ENCODE measurements around the gene PLRG1. TPM values are rescaled to one million over a fixed set of nuclear protein-coding genes. Genes with fewer than 3 reads are reported as not detected.

Gene PLRG1
- total RNA-seq, 1 donor from 2014 or later: 92.7 TPM

DNA sequence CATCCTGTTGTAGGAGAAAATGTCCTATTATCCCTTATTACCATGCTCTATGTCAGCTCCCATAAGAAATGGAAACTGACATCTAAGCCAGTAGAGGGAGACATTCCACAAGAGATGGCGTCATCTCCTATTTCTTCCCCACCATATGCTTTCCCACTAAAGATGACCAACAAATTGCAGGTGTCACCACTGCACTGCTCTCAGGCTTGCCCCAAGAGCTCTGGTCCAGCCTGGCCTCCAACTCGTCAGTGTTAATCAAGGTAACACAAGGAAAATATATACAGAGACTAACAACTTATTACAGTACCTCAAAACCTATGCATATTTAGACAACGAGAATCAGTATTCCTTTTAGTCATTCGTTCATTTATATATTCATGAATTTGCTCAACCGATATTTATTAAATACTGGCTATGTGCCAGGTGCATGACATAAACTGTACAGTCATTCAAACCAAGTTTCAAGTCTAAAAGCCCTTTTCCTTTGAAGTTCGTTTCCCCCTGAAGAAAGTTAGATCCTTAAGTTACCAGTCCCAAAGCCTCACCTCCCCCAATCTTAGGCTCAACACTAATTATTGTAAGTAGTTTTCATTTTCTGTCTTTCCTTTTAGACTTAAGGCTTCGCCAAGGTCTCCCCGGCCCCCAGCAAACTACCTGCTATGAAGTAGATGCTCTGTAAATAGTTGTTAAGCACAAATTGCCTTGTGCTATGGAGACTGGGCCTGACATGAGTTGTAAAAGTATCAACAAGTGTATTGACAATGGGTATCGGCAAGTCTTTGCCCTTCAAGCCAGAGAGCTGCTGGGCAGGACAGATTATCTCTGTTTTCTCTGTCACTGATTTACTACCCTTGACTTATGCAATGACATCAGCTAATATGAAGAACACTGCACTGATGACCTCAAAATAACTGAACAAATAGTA is 9.6 kb upstream of the PLRG1 start:
- Histone ChIP-seq H3K27ac (no peak overlapping the region), H3K27me3 (no peaks in the 10 kb centered on the region), H3F3A (ENCODE audit: low read depth) (no peaks in the 10 kb centered on the region), H3K4me1 (no peaks in the 10 kb centered on the region), H3K4me2 (no peak overlapping the region), H3K9ac (no peak overlapping the region), H2AFZ (replicated peaks) (no peak overlapping the region), H3K9me3 (ENCODE audit: low read depth) (no peaks in the 10 kb centered on the region), H3K4me3 (no peak overlapping the region), H3K79me2 (ENCODE audit: low read depth) (no peaks in the 10 kb centered on the region), H3K36me3 (no peaks in the 10 kb centered on the region), H4K20me1 (ENCODE audit: low read depth) (no peaks in the 10 kb centered on the region)
- Mint-ChIP-seq H3K36me3 (no peaks in the 10 kb centered on the region), H3K9me3 (no peaks in the 10 kb centered on the region), H3K27ac (no peak overlapping the region), H3K27me3 (ENCODE audit: insufficient read depth, low read depth) (peaks cover 2% of the 10 kb centered on the region), H3K4me3 (no peak overlapping the region), H3K4me1 (no peaks in the 10 kb centered on the region)
- peak; percentile 56 for DNase-seq (ENCODE audit: low spot score)
- TF ChIP-seq EZH2phosphoT487 (IDR thresholded peaks at IDR 0.05): no peak
- TF ChIP-seq, protein P1, sequence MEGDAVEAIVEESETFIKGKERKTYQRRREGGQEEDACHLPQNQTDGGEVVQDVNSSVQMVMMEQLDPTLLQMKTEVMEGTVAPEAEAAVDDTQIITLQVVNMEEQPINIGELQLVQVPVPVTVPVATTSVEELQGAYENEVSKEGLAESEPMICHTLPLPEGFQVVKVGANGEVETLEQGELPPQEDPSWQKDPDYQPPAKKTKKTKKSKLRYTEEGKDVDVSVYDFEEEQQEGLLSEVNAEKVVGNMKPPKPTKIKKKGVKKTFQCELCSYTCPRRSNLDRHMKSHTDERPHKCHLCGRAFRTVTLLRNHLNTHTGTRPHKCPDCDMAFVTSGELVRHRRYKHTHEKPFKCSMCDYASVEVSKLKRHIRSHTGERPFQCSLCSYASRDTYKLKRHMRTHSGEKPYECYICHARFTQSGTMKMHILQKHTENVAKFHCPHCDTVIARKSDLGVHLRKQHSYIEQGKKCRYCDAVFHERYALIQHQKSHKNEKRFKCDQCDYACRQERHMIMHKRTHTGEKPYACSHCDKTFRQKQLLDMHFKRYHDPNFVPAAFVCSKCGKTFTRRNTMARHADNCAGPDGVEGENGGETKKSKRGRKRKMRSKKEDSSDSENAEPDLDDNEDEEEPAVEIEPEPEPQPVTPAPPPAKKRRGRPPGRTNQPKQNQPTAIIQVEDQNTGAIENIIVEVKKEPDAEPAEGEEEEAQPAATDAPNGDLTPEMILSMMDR (IDR thresholded peaks at IDR 0.05): peak; percentile 74

DNA sequence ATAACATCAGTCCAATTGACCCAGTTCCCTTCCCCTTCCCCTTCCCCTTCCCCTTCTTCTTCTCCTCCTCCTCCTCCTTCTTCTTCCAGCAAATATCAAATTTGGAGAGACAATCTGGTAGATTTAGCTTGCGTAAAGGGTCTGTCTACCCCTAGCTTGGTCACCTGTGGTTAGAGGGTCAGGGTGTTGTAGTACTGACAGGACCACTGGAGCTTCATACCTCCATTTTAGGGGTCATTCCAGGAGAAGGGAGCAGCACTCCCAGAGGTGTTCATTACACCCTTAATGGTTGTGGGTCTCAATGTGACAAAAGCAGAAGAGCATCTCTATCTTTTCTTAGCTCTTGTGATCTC is 8.9 kb upstream of the PLRG1 start:
- H3K36me3 ChIP-seq: no peaks in the 10 kb centered on the region
- H3K79me2 ChIP-seq (ENCODE audit: low read depth): no peaks in the 10 kb centered on the region
- no peaks in the 10 kb centered on the region for H3K9me3 ChIP-seq (ENCODE audit: low read depth)
- H2AFZ ChIP-seq (replicated peaks): no peak overlapping the region
- H4K20me1 ChIP-seq (ENCODE audit: low read depth): no peaks in the 10 kb centered on the region
- no peak overlapping the region for H3K4me3 ChIP-seq
- H3K4me1 ChIP-seq: no peaks in the 10 kb centered on the region
- Mint-ChIP-seq H3K27me3 (ENCODE audit: insufficient read depth, low read depth) (peaks cover 2% of the 10 kb centered on the region), H3K4me1 (no peaks in the 10 kb centered on the region), H3K27ac (no peak overlapping the region), H3K36me3 (no peaks in the 10 kb centered on the region), H3K4me3 (no peak overlapping the region), H3K9me3 (no peaks in the 10 kb centered on the region)
- no peak overlapping the region for H3K9ac ChIP-seq
- no peak overlapping the region for H3K4me2 ChIP-seq
- no peaks in the 10 kb centered on the region for H3F3A ChIP-seq (ENCODE audit: low read depth)
- DNase-seq (ENCODE audit: low spot score): no peak
- H3K27me3 ChIP-seq: no peaks in the 10 kb centered on the region
- no peak overlapping the region for H3K27ac ChIP-seq
- TF ChIP-seq EZH2phosphoT487 (IDR thresholded peaks at IDR 0.05) (no peak), EZH2 (IDR thresholded peaks at IDR 0.05) (no peak)
- TF ChIP-seq, protein P1 (IDR thresholded peaks at IDR 0.05): no peak

DNA sequence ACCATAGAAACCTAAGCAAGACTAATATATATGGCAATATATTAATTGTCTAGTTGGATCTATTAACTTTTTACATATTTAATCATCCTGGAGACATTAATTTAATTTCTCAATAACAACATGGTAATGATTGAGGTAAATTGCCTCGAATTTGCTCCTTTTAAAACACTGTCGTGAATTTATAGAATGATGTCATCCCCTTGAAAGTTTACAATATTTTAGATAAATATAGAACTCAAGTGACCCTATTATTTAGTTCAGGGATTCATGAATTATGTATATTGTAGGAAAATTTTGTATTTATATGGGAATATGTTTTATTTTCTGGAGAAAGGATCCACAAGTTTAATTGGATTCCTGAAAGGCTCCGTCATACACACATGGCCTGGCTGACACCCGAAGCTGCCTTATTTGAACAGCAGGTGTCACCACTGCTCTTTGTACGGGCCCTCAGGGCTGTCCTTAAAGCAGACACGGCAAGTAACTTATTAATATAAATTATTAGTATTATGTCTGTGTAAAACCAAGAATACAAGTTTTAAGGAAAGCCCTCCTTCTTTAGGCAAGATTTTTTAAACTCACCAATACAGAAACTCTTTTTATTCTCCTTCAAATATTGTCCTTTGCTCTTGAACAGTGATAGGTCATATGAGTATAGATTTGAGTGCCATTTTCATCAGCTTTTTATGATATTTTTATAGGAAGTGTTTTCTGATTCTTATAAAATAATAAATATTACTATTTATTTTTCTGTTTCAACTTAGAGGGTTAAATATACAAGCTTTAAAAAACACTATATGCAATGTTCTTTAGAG is 1.9 kb upstream of the PLRG1 start:
- H3K4me3 Mint-ChIP-seq: no peak overlapping the region
- Histone ChIP-seq H3K4me2 (no peak overlapping the region), H4K20me1 (ENCODE audit: low read depth) (peaks cover 25% of the 10 kb centered on the region), H3K79me2 (ENCODE audit: low read depth) (peaks cover 29% of the 10 kb centered on the region), H3K27me3 (no peaks in the 10 kb centered on the region), H3K4me1 (peaks cover 9% of the 10 kb centered on the region), H3K36me3 (peaks cover 3% of the 10 kb centered on the region), H2AFZ (replicated peaks) (no peak overlapping the region), H3K9me3 (ENCODE audit: low read depth) (no peaks in the 10 kb centered on the region), H3K4me3 (no peak overlapping the region), H3K9ac (no peak overlapping the region), H3K27ac (no peak overlapping the region), H3F3A (ENCODE audit: low read depth) (no peaks in the 10 kb centered on the region)
- no peak overlapping the region for H3K27ac Mint-ChIP-seq
- TF ChIP-seq, protein P1 (IDR thresholded peaks at IDR 0.05): peak; percentile 86
- TF ChIP-seq EZH2 (IDR thresholded peaks at IDR 0.05): no peak
- no peaks in the 10 kb centered on the region for H3K27me3 Mint-ChIP-seq (ENCODE audit: insufficient read depth, low read depth)
- H3K9me3 Mint-ChIP-seq: no peaks in the 10 kb centered on the region
- peak; percentile 72 for DNase-seq (ENCODE audit: low spot score)
- H3K36me3 Mint-ChIP-seq: peaks cover 4% of the 10 kb centered on the region
- H3K4me1 Mint-ChIP-seq: peaks cover 15% of the 10 kb centered on the region

Measured in neural progenitor cell (in vitro differentiated cells).